Measurements from ENCODE around the gene CNTNAP1. TPM values are rescaled to one million over a fixed set of nuclear protein-coding genes. Genes with fewer than 3 reads are reported as not detected.

CNTNAP1 gene
- total RNA-seq, 6 experiments from 2014 or later, result 26.0 to 43.7 (median 37.7) TPM

- DNase-seq, result no peak
- Mint-ChIP-seq H3K4me1 (ENCODE audit: low read depth) (peaks cover 15% of the 10 kb centered on the region), H3K36me3 (ENCODE audit: low read depth) (peaks cover 14% of the 10 kb centered on the region), H3K27ac (no peak overlapping the region), H3K9me3 (no peaks in the 10 kb centered on the region), H3K4me3 (no peak overlapping the region), H3K27me3 (ENCODE audit: insufficient read depth) (peaks cover 2% of the 10 kb centered on the region)
- TF ChIP-seq CTCF (IDR thresholded peaks at IDR 0.05), result no peak
Observed at GRCh38 chr17:42694524-42694923, 12.2 kb downstream of the CNTNAP1 start.

DNA sequence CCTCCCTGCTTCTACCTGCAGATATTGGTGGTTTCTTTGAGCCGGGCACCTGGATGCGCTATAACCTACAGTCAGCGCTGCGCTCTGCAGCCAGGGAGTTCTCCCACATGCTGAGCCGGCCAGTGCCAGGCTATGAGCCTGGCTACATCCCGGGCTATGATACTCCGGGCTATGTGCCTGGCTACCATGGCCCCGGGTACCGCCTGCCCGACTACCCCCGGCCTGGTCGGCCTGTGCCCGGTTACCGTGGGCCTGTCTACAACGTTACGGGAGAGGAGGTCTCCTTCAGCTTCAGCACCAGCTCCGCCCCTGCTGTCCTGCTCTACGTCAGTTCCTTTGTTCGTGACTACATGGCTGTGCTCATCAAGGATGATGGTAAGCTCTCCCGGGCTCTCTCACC is 13.2 kb downstream of the CNTNAP1 start:
- H3K9me3 Mint-ChIP-seq, result no peaks in the 10 kb centered on the region
- peaks cover 2% of the 10 kb centered on the region for H3K27me3 Mint-ChIP-seq (ENCODE audit: insufficient read depth)
- no peak for TF ChIP-seq CTCF (IDR thresholded peaks at IDR 0.05)
- H3K4me3 Mint-ChIP-seq, result no peak overlapping the region
- no peak overlapping the region for H3K27ac Mint-ChIP-seq
- DNase-seq, result no peak
- peaks cover 20% of the 10 kb centered on the region for H3K4me1 Mint-ChIP-seq (ENCODE audit: low read depth)
- peaks cover 17% of the 10 kb centered on the region for H3K36me3 Mint-ChIP-seq (ENCODE audit: low read depth)

DNA sequence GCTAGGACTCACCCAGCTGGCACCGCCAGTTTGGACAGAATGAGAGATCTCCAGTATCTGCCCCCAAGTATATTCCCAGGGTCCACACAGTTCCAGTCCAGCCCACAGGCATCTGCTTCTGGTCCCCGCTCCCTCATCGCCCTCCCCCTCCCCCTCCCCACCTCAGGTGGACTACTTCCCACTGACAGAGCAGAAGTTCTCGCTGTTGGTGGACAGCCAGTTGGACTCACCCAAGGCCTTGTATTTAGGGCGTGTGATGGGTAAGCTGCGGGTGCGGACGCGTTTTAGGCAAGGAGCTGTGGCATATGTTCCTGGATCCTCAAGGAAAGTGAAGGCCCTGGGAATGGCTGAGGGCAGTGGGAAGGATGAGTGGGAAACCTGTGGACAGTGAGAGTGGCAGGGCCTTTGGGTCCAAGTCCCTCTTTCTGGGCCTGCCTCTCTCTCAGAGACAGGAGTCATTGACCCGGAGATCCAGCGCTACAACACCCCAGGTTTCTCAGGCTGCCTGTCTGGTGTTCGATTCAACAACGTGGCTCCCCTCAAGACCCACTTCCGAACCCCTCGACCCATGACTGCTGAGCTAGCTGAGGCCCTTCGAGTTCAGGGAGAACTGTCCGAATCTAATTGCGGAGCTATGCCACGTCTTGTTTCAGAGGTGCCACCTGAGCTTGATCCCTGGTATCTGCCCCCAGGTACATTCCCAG is 14.9 kb downstream of the CNTNAP1 start:
- Mint-ChIP-seq H3K36me3 (ENCODE audit: low read depth) (peaks cover 17% of the 10 kb centered on the region), H3K4me1 (ENCODE audit: low read depth) (peaks cover 20% of the 10 kb centered on the region), H3K4me3 (no peak overlapping the region), H3K9me3 (no peaks in the 10 kb centered on the region), H3K27me3 (ENCODE audit: insufficient read depth) (peaks cover 2% of the 10 kb centered on the region; the same call in 1 of the 2 replicates), H3K27ac (no peak overlapping the region)
- TF ChIP-seq CTCF (IDR thresholded peaks at IDR 0.05), result no peak
- DNase-seq, result no peak

DNA sequence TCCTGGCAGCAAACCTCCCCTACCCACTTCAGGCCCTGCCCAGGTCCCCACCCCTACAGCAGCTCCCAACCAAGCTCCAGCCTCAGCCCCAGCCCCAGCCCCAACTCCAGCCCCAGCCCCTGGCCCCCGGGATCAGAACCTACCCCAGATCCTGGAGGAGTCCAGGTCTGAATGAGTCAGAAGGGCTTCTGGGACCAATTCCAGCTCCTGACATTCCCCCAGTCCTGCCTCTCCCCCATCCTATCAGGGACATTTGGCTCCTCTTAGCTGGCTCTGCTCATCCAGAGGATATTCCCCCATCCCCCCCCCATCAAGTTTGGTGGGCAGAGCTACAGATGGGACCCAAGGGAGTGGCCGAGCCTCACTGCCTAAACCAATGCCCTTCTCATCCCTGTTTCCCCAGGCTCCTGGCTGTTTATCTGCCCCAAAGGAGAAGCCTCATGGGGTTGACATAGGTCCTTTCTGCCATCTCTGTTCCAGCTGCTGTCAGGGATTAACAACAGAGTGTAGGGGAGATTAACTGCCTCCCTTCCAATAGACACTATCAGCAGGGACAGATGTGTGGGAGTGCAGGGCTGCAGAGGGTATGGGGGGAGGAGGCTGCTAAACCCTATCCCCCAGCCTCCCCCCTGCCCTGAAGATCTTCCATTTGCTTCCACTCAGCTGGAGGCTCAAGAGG is 16.5 kb downstream of the CNTNAP1 start:
- Mint-ChIP-seq H3K27me3 (ENCODE audit: insufficient read depth) (peaks cover 4% of the 10 kb centered on the region; the same call in 1 of the 2 replicates), H3K27ac (no peak overlapping the region), H3K9me3 (no peaks in the 10 kb centered on the region), H3K4me1 (ENCODE audit: low read depth) (peaks cover 20% of the 10 kb centered on the region), H3K4me3 (no peak overlapping the region), H3K36me3 (ENCODE audit: low read depth) (peaks cover 12% of the 10 kb centered on the region; the same call in 1 of the 2 replicates)
- DNase-seq, result peak; percentile 70
- TF ChIP-seq CTCF (IDR thresholded peaks at IDR 0.05), result no peak

DNA sequence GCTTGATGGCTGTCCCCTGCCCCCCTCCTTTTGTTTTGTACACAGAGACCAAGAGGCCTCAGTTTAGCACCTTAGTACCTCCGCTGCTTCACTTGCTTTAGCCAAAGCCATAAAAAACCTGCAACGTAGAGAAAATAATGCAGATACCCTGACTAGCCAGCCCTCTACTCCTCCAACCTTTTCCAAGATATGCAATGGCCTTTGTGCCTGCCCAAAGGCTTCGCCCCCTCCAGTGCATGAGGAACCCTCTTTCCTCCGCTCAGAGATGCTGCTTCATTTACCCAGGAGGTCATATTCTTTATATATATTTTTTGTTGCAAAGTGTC is 17.0 kb downstream of the CNTNAP1 start:
- no peak for DNase-seq
- no peak overlapping the region for H3K4me3 Mint-ChIP-seq
- H3K27me3 Mint-ChIP-seq (ENCODE audit: insufficient read depth), result peaks cover 4% of the 10 kb centered on the region; the same call in 1 of the 2 replicates
- H3K4me1 Mint-ChIP-seq (ENCODE audit: low read depth), result peaks cover 20% of the 10 kb centered on the region
- no peak for TF ChIP-seq CTCF (IDR thresholded peaks at IDR 0.05)
- H3K9me3 Mint-ChIP-seq, result no peaks in the 10 kb centered on the region
- H3K27ac Mint-ChIP-seq, result peak overlapping the region; percentile 28; the same call in 1 of the 2 replicates
- H3K36me3 Mint-ChIP-seq (ENCODE audit: low read depth), result peaks cover 13% of the 10 kb centered on the region
